Stimulated activated CD4-positive, alpha-beta T cell treated with anti-CD3 and anti-CD28 coated beads, Interleukin-4, amount 100 ng/mL, for 4 hours (primary cell): ENCODE measurements around the gene F12.

Source experiments
- DNase-seq, 2 experiments: peaks; one replicate each; pipeline ENCODE4 v3.0.0-alpha.2; 2020

F12 gene

DNA sequence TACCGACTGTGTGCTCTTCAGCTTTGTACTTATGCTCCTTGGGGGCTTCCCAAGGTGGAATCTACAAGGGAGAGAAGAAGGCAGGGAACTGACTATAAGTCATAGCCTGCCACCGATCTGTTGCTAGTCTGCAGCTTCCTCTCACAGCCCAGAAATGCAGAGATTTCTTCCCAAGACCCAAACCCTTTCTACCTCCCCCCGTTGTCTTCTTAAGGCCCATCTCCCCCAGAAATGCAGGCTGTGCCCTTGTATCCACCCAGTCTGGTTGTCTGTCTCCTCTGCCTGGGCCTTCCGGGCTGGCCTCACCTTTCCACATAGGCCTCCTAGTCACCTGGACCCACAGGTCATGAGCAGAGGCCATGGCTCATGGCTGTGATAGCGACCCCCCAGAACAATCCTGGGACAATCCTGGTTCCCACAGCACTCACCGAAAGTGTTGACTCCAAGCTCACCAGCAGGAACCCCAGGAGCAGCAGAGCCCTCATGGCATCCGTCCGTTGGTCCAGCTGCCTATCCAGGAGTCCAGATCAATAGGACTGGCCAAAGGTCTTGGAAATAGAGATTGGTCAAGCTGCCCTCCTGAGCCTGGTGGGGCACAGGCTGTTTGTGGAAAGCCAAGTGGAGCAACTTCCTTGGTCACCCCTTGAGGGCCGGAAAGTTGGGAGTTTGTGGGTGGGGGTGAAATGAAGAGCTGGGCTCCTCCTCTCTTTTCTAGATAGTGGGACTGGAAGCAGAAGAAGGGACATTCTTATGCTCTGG lies at the start of gene F12:
F12 (minus strand) TSS at position 522 of the 759 bp plus-strand sequence; CDS start at position 485, 37 bp downstream.
- no peak for DNase-seq

DNA sequence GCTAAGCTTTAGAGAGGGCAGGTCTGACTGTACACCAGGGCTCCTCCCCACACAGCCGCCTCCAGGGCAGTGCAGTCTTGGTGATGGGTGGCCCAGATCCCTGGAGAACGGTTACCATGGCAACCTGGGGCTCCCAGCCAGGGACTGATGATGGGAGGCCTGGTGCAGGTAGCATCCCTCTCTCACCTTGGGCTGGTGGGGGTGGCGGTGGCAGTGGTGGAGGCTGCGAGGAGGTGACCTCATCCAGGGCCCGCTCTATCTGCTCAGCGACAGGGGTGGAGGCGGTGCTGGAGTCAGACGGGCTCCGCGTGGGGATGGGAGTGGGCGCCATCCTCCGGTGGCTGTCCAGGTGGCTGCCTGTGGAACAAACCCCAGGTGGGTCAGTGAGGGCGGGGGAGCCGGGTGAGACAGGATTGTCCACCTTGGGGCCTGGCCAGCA lies 49.6 kb upstream of the F12 start:
- no peak for DNase-seq

DNA sequence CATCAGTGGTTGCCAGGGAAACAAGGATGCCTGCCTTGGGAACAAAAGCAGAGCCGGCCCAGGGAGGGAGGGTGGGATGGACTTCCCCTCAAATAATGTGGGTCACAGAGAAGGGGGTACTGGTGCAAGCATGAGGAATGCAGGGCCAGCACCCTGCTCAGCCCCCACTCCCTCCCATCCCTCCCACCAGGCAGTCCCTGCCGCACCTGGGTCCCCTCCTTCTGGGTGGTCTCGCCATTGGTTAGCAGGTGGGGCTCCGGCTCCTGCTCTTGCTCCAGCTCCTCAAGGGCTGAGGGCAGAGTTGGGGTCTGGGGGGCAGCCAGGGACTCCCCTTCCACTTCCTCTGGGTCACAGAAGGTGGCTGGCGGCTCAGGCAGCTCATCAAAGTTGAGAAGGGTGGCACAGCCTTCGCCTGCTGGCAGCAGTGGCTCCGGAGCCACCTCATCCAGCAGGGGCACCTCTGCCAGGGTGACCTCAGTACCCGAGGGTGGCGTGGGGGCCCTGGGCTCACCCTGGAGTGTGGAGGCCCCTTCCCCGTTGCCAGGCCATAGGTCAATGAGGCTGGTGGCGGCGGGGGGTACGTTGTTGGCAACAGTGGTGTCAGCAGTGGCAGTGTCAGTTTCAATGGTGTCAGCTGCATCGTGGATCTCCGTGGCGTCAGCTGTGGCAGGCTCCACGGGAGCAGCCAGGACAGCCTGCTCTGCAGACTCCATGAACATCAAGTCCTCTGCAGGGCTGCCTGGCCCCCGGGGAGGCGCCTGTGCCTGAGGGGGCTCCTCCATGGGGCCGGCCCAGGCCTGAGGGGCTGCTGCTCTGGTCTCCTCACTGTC lies 48.7 kb upstream of the F12 start:
- no peak for DNase-seq

- peak in 1 of 2 experiments; percentile 22 for DNase-seq
These were observed 47.9 kb upstream of the F12 start for GRCh38 chr5:177456976-177457851.

GRCh38 chr5:177456591-177456964 lies 47.2 kb upstream of the F12 start:
- no peak for DNase-seq

DNA sequence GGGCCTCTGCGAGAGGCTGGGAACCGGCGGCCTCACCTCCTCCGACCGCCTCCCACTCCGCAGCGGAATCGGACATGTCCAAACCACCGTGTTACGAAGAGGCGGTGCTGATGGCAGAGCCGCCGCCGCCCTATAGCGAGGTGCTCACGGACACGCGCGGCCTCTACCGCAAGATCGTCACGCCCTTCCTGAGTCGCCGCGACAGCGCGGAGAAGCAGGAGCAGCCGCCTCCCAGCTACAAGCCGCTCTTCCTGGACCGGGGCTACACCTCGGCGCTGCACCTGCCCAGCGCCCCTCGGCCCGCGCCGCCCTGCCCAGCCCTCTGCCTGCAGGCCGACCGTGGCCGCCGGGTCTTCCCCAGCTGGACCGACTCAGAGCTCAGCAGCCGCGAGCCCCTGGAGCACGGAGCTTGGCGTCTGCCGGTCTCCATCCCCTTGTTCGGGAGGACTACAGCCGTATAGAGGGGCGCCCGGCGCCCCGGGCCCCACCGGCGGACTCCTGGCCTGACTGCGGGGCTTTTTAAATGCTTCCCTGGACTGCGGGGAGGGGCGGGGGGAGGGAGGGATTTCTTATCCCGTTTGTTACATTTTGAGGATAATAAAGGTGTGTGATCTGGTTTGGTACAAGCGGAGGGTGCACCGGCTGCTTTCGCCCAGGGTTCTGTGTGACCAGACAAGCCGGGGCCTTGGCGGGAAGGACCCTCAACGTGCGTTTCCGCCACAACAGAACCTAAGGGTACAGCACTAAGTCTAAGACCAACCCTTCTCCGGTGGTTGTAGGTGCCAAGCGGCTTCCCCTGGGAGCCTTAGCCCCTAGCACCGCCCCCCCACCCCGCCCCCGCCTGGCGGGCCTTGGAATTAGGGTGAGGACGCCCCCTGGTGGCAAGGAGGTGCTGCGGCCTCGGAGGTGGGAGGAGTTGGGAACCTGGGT lies 46.6 kb upstream of the F12 start:
- peak; percentile 89 to 98 for DNase-seq

GRCh38 chr5:177455036-177455660 lies 45.8 kb upstream of the F12 start:
- peak; percentile 90 to 93 for DNase-seq

GRCh38 chr5:177454397-177455035 lies 45.2 kb upstream of the F12 start:
- DNase-seq, result peak; percentile 91 to 96

DNA sequence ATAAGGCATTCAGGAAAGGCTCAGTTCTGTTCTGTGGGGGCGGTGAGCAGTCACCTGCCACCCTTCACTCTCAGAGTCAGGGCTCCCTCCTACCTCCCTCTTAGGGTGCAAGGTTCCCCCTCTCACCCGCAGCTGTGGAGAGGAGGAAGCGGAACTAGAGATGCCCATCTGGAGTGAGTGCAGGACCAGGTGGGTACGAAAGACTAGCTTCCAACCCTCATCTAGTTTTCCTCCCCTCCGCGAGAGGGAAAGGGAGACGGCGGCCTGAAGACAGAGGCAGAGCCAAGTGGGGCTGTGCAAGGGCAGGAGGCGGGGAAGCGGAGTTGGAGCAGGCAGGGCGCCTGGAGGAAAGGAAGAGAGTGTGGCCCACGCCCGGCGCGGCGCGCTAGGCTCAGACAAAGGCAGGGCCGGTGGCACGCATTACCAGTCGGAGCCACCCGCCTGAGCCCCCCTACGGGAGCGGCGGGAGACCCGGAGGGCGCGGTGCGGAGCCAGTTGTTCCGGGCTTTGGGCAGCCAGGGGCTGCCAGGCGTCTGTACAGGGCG lies 44.6 kb upstream of the F12 start:
- DNase-seq, result no peak

- DNase-seq, result no peak
These were observed 43.6 kb upstream of the F12 start for GRCh38 chr5:177452688-177453638.

GRCh38 chr5:177450667-177451424 lies 41.5 kb upstream of the F12 start:
- no peak for DNase-seq

- no peak for DNase-seq
These were observed 40.0 kb upstream of the F12 start for GRCh38 chr5:177449140-177450061.

GRCh38 chr5:177448244-177448950 lies 39.0 kb upstream of the F12 start:
- DNase-seq, result no peak

- no peak for DNase-seq
These were observed 38.4 kb upstream of the F12 start for GRCh38 chr5:177447611-177448243.

DNA sequence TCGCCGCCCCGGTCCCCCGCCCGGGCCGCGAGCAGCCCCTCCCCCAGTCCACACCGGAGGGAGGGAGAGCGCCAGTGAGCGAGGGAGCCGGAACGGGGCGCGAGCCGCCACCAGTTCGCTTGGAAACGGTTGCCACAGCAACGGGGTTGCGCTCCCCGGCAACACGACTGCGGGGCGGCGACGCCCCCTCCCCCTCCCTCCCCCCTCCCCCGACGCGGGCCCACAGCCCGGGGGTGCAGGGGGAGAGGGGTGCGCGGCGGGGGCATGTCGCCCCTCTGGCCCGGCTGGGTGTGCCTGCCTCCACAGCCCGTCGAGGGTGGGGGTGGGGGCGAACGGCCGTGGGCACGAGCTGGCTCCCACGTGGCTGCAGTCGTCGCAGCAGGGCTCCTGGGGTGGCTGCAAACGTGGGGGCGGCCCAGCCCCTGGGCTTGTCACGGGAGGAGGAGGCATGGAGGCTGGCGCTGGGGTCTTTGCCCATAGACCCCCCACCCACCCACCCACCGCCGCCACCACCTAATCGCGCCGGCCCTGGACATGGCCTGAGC lies 37.8 kb upstream of the F12 start:
- peak; percentile 57 to 67 for DNase-seq
